GM21390 (cell line): ENCODE measurements around the gene SLC27A5.
A peak's percentile ranks its signal among the peaks of the same experiment; 100 is the strongest.
"Not testable (repeated sequence)": the region's sequence is repeated elsewhere in the genome, so short reads cannot be mapped to it uniquely, and the experiment has no call there.

Experiments used
- ATAC-seq: cut with Tn5 transposase; IDR thresholded peaks from one replicate; pipeline ENCODE4 v1.9.1; 2021; ENCODE audit not compliant: unreplicated experiment

SLC27A5 gene

DNA sequence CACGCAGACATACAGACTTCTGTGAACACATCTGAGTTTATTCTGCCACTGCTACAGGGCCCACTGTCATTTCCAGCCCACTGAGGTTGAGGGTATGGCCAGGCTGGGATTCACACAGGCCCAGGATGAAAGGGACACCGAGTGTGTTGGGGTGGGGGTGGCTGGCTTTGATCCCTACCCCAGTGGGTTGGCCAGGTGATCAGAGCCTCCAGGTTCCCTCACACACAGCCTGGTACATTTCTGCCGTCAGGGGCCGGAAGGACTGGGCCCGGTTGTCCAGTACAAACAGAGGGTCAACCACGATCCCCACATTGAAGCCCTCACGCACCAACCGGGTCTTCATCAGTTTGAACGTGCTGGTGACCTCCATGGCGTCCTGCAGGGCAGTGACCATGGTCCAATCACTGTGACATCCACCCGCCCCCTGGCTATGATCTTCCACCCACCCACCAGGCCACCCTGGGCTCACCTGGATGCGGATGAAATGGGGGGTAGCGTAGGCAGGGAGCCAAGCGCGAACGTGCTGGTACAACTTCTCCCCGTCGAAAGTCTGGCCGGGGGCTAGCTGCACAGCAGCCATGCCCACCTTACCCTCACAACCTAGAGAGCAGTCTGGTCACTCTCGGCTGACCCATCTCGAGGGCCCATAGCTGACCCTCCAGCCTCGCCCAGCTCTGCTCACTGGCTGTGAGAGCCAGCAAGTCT lies 13.3 kb downstream of the SLC27A5 start:
- ATAC-seq, result no peak

DNA sequence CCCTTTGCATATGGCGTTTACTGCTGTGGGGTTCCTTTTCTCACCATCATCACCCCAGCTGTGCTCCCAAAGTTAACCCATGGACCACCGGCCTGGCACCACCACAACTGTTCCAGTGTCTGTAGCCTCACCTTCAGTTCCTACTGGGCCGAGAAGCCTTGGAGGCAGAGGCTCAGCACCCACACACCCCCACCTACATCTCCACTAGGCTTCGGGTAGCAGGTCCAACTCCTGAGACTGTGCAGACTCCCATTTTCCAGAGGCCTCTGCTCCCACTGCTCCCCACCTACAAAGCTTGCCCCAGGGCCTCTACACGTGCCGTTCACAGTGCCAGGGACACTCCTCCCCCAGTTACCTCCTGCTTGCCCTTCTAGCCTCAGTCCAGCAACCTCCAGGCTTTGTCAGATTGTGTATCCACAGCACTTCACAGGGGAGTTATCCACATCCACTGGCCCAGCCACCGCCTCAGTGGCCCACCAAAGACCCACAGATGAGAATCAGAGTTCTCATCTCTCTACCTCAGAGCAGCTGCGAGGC lies 14.1 kb downstream of the SLC27A5 start:
- ATAC-seq, result no peak

DNA sequence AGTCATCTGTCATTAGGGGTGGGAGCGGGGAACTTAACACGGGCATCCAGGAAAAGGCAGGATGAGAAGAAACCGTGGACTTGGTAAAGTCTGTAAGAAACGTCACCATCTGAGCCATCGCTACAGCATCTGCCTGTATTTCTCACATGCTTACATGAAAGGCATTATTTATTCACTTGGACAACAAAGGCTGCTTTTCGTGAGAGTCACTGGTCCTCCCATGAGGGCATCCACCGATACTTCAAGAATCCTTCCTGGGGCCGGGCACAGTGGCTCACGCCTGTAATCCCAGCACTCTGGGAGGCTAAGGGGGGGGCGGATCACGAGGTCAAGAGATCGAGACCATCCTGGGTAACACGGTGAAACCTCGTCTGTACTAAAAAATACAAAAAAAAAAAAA lies 19.5 kb downstream of the SLC27A5 start:
- no peak for ATAC-seq

DNA sequence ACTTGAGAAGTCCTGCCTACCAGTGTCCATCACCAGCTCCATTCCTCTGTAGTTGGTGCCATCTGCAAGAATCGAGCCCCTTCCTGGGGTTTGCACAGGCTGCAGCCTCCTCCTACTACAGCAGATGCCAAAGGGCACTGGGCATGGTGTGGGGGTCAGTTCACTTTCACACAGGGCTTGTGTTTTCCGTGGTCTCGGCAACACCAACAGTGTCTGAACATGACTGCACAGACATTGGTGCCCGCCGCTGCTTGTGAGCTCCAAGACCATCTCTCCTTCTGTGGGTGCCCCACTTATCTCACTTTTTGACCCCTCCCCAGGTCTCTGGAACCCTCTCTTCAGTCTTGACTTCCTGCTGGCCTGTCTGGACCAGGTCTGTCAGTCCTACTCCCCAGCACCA lies 20.4 kb downstream of the SLC27A5 start:
- ATAC-seq, result no peak

DNA sequence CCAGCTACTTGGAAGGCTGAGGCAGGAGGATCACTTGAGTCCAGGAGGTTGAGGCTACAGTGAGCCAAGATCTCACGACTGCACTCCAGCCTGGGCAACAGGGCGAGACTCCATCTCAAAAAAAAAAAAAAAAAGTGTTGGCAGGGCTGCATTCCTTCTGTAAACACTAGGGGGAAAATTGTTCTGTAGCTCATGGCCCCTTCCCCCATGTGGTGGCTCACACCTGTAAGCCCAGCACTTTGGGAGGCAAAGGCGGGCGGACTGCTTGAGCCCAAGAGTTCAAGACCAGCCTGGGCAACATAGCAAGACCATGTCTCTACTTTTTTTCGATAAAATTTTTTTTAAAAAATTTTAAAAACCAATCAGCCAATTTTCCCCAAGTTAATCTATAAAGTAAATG lies 27.4 kb downstream of the SLC27A5 start:
- not testable (repeated sequence) for ATAC-seq

DNA sequence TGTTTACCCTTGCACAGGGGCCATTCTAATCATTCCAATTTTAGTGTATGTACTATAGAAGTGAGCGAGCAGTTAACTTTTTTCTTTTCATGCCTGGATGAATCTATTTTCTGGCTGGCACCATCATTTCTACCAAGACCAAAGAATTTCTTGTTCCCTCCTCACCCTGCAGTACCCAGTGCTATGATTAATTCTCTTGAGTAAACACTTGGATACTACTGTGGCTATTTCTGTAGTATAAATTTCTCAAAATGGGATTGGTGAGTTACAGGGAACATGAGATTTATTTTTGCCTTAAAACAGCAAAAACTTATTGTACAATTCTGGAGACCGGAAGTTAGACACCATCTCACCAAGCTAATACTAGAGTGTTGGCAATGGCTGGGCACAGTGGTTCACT lies 28.0 kb downstream of the SLC27A5 start:
- no peak for ATAC-seq

DNA sequence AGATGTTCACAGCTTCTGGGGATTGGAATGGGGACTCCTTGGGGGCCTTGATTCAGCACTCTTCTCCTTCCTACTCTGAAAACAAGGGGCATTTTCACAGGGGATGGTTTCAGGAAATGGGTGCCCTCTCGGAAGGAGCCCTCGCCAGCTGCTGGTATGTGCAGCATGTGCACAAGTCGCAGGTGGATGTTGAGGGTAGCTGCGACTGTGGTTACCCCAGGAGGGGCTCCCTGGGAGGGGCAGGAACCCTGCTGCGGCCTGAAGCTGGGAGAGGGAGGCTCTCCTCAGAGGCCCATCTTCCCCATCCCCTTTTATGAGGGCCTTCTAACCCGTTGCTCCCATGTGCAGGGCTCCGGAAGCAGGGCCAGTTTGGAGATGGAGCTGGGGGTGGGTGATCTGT lies 29.4 kb downstream of the SLC27A5 start:
- no peak for ATAC-seq

DNA sequence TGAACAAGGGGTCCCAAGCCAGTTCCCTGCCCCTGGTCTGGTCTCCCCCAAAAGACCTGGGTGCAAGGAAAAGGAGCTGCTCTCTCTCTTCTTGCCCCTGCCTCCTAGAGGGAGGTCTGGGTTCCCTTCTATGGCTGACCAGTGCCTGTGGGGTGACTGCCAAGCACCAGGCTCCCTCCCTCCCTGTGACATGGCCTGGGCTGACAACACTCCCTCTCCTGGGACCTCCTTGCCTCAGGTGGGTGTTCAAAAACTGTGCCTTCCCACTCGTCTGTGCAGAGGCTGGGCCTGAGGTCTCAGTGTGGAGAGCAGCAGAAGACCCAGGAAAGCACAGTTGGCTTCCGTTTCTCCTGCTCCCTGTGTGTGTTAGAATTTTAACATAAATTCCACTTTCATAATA lies 31.0 kb downstream of the SLC27A5 start:
- no peak for ATAC-seq

DNA sequence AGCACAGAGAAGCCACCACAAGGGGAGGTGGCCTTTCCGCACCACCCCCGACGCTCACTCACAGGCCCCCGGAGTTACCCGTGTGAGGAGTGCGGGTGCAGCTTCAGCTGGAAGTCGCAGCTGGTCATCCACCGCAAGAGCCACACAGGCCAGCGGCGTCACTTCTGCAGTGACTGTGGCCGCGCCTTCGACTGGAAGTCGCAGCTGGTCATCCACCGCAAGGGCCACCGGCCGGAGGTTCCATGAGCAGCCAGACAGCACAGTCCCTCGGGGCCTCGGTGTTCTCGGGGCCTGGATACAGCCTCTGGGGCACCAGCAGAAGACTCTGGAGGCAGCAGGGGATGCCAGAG lies 31.3 kb downstream of the SLC27A5 start:
- no peak for ATAC-seq

DNA sequence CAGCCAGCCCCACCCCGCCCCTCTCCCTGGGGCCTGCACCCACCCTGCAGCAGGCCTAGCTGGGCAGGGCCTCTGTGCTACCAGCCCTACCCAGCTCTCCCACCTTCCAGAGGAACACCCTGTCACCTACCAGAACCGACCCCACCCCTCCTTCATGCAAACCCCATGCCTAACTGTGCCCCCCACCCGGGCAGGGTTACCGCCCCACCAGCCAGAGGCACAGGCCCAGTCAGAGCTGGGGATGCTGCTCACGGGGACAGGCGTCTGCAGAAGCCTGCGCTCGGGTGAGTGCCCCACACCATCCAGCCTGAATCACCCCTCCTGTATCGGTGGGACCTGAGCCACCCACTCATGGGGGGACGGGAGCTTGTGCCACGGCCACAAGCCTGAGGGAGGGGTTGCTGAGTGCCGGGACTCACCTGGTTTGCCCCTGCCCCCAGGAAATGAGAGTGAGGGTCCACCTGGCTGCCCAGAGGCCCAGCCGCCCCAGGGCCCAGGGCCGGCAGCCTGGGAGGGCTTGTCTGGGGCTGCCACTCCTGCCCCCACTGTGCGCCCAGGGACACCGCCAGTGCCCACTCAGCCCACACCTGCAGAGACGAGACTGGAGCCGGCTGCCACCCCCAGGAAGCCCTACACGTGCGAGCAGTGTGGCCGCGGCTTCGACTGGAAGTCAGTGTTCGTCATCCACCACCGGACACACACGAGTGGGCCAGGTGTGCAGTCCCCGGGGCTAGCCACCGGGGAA lies 31.9 kb downstream of the SLC27A5 start:
- ATAC-seq, result no peak

DNA sequence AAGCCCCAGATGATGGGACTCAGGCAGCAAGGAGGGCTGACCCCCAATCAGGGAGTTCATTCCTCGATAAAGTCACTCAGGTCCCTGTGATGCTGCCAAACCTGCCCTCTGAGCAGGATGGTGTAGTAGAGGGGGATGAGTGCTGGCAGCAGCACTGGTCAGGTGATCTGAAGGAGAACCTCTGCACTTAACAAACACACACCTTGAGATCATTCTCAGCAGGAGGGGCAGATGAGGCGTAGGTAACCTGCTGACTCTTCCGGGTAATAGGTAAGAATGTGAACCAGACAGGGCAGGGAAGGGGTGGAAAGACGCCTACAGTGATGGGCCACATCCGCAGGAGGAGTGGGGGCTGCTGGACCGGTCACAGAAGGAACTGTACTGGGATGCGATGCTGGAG lies 32.5 kb downstream of the SLC27A5 start:
- no peak for ATAC-seq

DNA sequence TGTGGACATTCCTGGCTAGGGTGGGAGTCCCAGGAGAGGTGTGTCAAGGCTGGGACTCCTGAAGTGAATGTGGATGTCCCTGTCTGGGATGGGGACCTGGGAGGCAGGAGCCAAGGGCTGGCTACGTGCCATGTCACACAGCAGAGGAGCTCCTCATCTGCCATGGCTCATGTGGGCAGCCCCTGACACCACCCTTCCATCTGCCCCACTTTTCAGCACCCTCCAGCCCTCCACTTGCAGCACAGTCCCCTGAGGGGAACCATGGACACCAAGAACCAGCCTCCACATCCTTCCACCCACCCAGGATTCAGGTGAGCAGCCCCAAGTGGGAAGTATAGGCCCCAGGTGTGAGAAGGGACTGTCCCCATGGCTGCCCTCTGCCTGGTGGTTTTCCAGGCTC lies 33.9 kb downstream of the SLC27A5 start:
- no peak for ATAC-seq

DNA sequence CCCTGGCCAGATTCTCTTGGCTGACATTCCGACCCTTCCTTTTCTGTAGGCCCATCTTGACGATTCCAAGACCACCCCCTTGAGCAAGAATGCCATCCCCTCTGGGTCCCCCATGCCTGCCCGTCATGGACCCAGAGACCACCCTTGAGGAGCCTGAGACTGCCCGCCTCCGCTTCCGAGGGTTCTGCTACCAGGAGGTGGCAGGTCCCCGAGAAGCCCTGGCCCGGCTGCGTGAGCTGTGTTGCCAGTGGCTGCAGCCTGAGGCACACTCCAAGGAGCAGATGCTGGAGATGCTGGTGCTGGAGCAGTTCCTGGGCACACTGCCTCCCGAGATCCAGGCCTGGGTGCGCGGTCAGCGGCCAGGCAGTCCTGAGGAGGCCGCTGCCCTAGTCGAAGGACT lies 34.7 kb downstream of the SLC27A5 start:
- no peak for ATAC-seq

DNA sequence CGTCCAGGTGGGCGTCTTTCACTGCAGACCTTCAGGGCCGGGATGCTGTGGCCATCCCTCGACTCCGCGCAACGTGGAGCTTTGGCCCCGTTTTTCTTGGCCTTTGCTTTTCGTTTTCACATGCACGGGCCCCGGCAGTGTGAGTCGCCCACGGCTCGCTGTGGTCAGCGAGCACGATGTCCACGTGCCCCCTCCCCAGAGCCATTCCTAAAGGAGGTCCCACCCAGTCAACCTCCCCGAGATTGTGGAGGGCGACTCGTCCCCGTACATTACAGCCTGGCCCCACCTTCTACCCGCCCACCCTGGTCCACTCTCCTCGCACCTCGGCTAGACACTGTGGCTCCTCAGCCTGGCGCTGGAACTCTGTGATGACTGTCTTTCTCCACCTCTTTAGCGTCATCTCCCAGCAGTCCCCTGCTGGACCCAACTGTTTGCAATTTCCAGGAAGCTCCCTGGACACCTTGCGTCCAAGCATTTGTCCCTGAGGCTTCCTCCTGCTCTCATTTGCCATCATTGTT lies 35.2 kb downstream of the SLC27A5 start:
- ATAC-seq, result no peak

DNA sequence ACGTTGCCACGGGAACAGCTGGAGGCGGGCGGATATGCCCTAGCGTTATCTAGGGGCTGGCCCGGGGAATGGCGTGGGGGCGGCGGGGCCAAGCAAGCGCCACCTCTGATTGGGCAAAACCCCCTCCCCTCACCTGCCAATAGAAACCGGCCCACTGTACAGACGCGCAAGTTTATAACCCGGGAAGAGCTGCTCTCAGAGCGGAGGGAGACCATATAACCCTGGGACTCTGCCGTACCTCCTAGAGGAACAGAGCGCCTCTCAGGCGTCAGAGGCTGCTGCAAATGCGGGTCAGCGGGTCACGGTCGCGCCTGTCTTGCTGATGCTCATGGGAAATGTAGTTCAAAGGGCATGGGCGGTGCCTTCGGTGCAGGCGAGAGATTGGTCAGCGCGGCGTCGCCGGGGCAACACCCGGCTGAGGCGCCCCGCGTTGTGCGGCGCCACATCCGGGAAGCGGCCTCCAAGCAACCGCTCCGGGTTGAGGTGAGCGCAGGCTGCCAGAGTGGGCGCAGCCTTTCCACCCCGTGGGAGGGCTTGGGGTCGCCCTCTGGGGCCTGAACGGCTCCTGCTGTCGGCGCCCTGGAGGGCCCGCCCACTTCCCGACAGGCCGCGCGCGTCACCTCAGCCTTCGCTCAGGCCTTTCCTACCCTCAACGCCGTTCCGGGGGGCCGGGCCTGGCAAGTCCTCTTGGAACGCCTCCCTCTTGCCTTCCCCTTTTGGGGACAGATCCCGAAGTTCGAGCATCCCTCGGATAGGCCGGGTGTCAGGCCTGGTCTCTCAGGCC lies 35.9 kb downstream of the SLC27A5 start, which contains the start of gene ZNF446:
Gene ZNF446 (plus strand): TSS at position 639 of the 784 bp plus-strand sequence. CDS start 867 bp downstream, outside the sequence.
- peak; percentile 78 for ATAC-seq

DNA sequence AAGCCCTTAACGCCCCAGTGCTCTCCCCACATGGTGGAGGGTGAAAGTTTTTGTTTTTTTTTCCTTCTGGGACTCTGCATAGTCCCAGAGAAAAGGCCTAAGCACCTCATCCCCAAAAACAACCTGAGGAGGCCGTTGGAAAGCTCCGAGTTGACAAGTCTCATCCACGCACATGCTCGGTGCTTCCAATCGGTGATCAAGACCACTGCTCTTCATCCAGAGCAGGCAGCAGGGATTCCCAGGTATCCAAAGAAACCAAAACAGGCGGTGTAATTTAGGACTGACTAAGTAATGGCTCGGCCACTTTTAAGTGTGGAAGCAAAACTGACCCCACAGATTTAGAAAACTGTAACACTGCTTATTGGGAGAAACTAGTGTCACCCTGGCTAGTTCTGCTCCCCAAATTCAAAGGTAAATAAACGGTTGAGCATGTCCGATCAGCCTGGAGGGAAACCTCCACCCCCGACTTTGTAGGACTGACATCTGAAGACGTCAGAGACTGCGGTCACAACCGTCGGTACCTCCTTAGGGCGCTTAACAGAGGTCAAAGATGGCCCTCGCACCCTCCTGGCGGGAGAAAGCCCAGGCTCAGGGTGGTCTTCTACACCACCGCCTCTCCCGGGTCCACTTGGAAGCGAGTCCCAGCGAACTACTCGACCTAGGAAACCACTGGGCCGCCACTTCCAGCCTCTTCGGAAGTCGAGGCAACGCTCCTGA lies 36.6 kb downstream of the SLC27A5 start:
- ATAC-seq, result peak; percentile 5

DNA sequence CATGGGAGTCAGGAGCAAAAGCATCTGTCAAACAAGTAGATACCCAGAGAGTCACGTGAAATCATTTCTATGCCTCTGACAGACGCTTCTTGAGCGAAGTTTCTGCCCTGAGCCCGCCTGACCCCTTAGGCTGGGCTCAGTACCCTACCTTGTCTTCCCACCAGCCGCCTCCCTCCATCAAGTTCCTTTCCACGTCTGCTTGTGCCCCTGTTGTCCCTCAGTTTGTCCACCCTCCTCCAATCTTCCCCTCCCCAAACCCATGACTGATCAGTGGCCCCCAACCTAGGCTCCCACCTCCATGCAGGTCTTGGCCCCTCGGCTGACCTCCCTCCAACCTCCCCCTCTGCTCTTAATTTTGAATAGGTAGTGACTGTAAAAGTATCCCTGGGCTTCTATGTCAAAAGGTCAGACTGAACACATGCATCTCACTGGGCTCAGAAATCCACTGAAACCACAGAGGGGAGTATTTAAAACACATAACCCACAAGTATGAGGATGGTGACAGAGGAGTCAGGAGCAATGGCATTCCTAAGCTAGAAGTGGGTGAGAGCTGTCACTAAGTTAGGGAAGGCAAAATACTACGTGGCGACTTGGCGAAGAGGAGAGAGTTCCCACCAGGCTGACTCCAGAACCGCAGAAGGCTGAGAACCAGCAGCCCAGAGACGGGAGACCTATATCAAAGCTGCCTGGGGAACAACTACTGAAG lies 37.3 kb downstream of the SLC27A5 start:
- no peak for ATAC-seq

DNA sequence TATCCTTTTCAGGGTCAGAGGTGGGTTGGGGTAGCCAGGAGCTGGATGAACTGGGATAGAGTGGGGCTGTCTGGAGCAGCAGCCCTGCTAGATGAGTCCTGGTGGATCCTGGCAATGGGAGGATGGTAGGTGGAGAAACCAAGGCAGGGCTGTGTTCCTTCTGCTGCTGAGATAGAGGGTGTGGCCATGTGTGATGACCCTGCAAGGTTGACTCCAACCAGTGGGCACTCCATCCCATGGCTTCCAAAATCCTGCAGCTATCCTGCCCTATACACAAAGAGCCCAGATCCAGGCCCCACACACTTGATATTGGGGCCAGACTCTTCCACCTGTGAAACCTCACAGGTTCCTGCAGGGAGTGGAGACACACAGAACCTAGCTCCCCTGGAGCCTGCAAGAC lies 38.0 kb downstream of the SLC27A5 start:
- no peak for ATAC-seq

DNA sequence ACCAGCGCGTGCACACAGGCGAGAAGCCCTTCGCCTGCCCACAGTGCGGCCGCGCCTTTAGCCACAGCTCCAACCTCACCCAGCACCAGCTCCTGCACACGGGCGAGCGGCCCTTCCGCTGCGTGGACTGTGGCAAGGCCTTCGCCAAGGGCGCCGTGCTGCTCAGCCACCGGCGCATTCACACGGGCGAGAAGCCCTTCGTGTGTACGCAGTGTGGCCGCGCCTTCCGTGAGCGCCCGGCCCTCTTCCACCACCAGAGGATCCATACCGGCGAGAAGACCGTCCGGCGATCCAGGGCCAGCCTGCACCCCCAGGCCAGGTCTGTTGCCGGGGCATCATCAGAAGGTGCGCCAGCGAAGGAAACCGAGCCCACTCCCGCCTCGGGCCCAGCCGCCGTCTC lies 40.1 kb downstream of the SLC27A5 start:
- no peak for ATAC-seq
